ENCODE results near the gene GAB4.

- no peak for TF ChIP-seq CTCF (tag by site-specific recombination; IDR thresholded peaks at IDR 0.05)
- TF ChIP-seq ZNF274 (IDR thresholded peaks at IDR 0.05; ENCODE audit: low read length), result no peak
- no peak for TF ChIP-seq ZNF274 (tag by site-specific recombination; IDR thresholded peaks at IDR 0.05; ENCODE audit: borderline replicate concordance)
Measured at GRCh38 chr22:16988257-16988656, 19.8 kb downstream of the GAB4 start.
